Measurements from ENCODE around the gene PCBP2. TPM values are rescaled to one million over a fixed set of nuclear protein-coding genes. Genes with fewer than 3 reads are reported as not detected.
"Not testable (repeated sequence)": the region's sequence is repeated elsewhere in the genome, so short reads cannot be mapped to it uniquely, and the experiment has no call there.

PCBP2 gene
- polyA plus RNA-seq, 1 donor = 1,185 TPM

- no peak for DNase-seq
Observed at GRCh38 chr12:53430116-53430515, 21.8 kb upstream of the PCBP2 start.

GRCh38 chr12:53431187-53431586, 20.7 kb upstream of the PCBP2 start:
- no peak for DNase-seq

- DNase-seq = not testable (repeated sequence)
Observed at GRCh38 chr12:53435326-53435725, 16.6 kb upstream of the PCBP2 start.

- DNase-seq = not testable (repeated sequence)
Observed at GRCh38 chr12:53439582-53439981, 12.3 kb upstream of the PCBP2 start.

GRCh38 chr12:53441040-53441833, 10.7 kb upstream of the PCBP2 start, which contains the start of gene PRR13:
Gene PRR13, plus strand, starts transcription at chr12:53441734. Its CDS starts 981 bp downstream, at chr12:53442715.
- peak; percentile 99 for DNase-seq

GRCh38 chr12:53443955-53444354, 7.9 kb upstream of the PCBP2 start:
- DNase-seq = no peak

- DNase-seq = not testable (repeated sequence)
Observed at GRCh38 chr12:53444593-53445325, 7.1 kb upstream of the PCBP2 start.

GRCh38 chr12:53450936-53451335, 966 bp upstream of the PCBP2 start:
- no peak for DNase-seq

- DNase-seq = peak; percentile 84
Observed at GRCh38 chr12:53452159-53453077, 516 bp downstream of the PCBP2 start.

GRCh38 chr12:53453953-53454640, 2.2 kb downstream of the PCBP2 start:
- DNase-seq = no peak

- no peak for DNase-seq
Observed at GRCh38 chr12:53454707-53455106, 2.8 kb downstream of the PCBP2 start.

- DNase-seq = no peak
Observed at GRCh38 chr12:53456654-53457366, 4.9 kb downstream of the PCBP2 start.

- no peak for DNase-seq
Observed at GRCh38 chr12:53459097-53459496, 7.2 kb downstream of the PCBP2 start.

GRCh38 chr12:53461059-53461458, 9.2 kb downstream of the PCBP2 start:
- DNase-seq = no peak

GRCh38 chr12:53461591-53461990, 9.7 kb downstream of the PCBP2 start:
- no peak for DNase-seq

- no peak for DNase-seq
Observed at GRCh38 chr12:53462935-53463334, 11.0 kb downstream of the PCBP2 start.

GRCh38 chr12:53463802-53464560, 12.1 kb downstream of the PCBP2 start:
- DNase-seq = no peak

GRCh38 chr12:53464685-53465418, 12.9 kb downstream of the PCBP2 start:
- DNase-seq = no peak

- DNase-seq = no peak
Observed at GRCh38 chr12:53465679-53466078, 13.8 kb downstream of the PCBP2 start.
